ENCODE data around the gene BTG3. TPM values are rescaled to one million over a fixed set of nuclear protein-coding genes. Genes with fewer than 3 reads are reported as not detected.

Gene BTG3
- 58.2 and 58.9 TPM in 2 replicates for total RNA-seq (2014; rRNA removed; shearing (Covaris generic))

- DNase-seq: peak; percentile 74 to 84
- H3K4me3 ChIP-seq: peak within 1 kb of the TSS; percentile 83
- H3K27me3 ChIP-seq: no peaks in the 10 kb centered on the region
- H3K27ac ChIP-seq: peak within 1 kb of the TSS; percentile 75
- no peaks in the 10 kb centered on the region for H3K4me1 ChIP-seq
- peaks cover 18% of the 10 kb centered on the region for H3K36me3 ChIP-seq
- no peaks in the 10 kb centered on the region for H3K9me3 ChIP-seq (replicated peaks)
These were observed at the start of gene BTG3 for GRCh38 chr21:17612565-17613241. Gene BTG3, minus strand, starts transcription at chr21:17612901. Its CDS starts 3,757 bp downstream, at chr21:17609144.

GRCh38 chr21:17660862-17661261 is 48.2 kb upstream of the BTG3 start:
- H3K27ac ChIP-seq: no peak overlapping the region
- DNase-seq: no peak
- no peaks in the 10 kb centered on the region for H3K36me3 ChIP-seq
- H3K9me3 ChIP-seq (replicated peaks): no peaks in the 10 kb centered on the region
- H3K4me3 ChIP-seq: no peak overlapping the region
- no peaks in the 10 kb centered on the region for H3K4me1 ChIP-seq
- H3K27me3 ChIP-seq: no peaks in the 10 kb centered on the region

GRCh38 chr21:17660452-17660851 is 47.8 kb upstream of the BTG3 start:
- H3K27ac ChIP-seq: no peak overlapping the region
- H3K36me3 ChIP-seq: no peaks in the 10 kb centered on the region
- no peaks in the 10 kb centered on the region for H3K9me3 ChIP-seq (replicated peaks)
- DNase-seq: no peak
- no peaks in the 10 kb centered on the region for H3K4me1 ChIP-seq
- H3K27me3 ChIP-seq: no peaks in the 10 kb centered on the region
- H3K4me3 ChIP-seq: no peak overlapping the region

GRCh38 chr21:17658931-17659330 is 46.2 kb upstream of the BTG3 start:
- Histone ChIP-seq H3K4me1 (no peaks in the 10 kb centered on the region), H3K27me3 (no peaks in the 10 kb centered on the region), H3K9me3 (replicated peaks) (no peaks in the 10 kb centered on the region), H3K27ac (no peak overlapping the region), H3K36me3 (no peaks in the 10 kb centered on the region), H3K4me3 (no peak overlapping the region)
- no peak for DNase-seq

GRCh38 chr21:17651526-17651925 is 38.8 kb upstream of the BTG3 start:
- H3K27me3 ChIP-seq: no peaks in the 10 kb centered on the region
- H3K27ac ChIP-seq: no peak overlapping the region
- H3K4me1 ChIP-seq: no peaks in the 10 kb centered on the region
- DNase-seq: no peak
- no peaks in the 10 kb centered on the region for H3K36me3 ChIP-seq
- H3K4me3 ChIP-seq: no peak overlapping the region
- no peaks in the 10 kb centered on the region; the same call in 1 of the 2 replicates for H3K9me3 ChIP-seq (replicated peaks)

GRCh38 chr21:17650292-17650691 is 37.6 kb upstream of the BTG3 start:
- Histone ChIP-seq H3K27ac (no peak overlapping the region), H3K9me3 (replicated peaks) (no peaks in the 10 kb centered on the region; the same call in 1 of the 2 replicates), H3K27me3 (no peaks in the 10 kb centered on the region), H3K4me3 (no peak overlapping the region), H3K36me3 (no peaks in the 10 kb centered on the region), H3K4me1 (no peaks in the 10 kb centered on the region)
- DNase-seq: no peak

- no peaks in the 10 kb centered on the region for H3K9me3 ChIP-seq (replicated peaks)
- H3K4me1 ChIP-seq: no peaks in the 10 kb centered on the region
- peak in 1 of 2 experiments; percentile 6 for DNase-seq
These were observed 34.1 kb upstream of the BTG3 start for GRCh38 chr21:17646790-17647189.

GRCh38 chr21:17644186-17644585 is 31.5 kb upstream of the BTG3 start:
- DNase-seq: no peak
- no peaks in the 10 kb centered on the region for H3K9me3 ChIP-seq (replicated peaks)
- H3K27ac ChIP-seq: no peak overlapping the region
- no peaks in the 10 kb centered on the region for H3K36me3 ChIP-seq
- no peak overlapping the region for H3K4me3 ChIP-seq
- no peaks in the 10 kb centered on the region for H3K27me3 ChIP-seq
- no peaks in the 10 kb centered on the region for H3K4me1 ChIP-seq

More at GRCh38 chr21:17646790-17647189, 34.1 kb upstream of the BTG3 start:
- Histone ChIP-seq H3K4me3 (no peak overlapping the region), H3K27me3 (no peaks in the 10 kb centered on the region), H3K36me3 (no peaks in the 10 kb centered on the region), H3K27ac (no peak overlapping the region)

- H3K4me3 ChIP-seq: no peak overlapping the region
- no peak overlapping the region for H3K27ac ChIP-seq
- H3K9me3 ChIP-seq (replicated peaks): no peaks in the 10 kb centered on the region
- no peaks in the 10 kb centered on the region for H3K4me1 ChIP-seq
- no peaks in the 10 kb centered on the region for H3K27me3 ChIP-seq
- DNase-seq: no peak
- no peaks in the 10 kb centered on the region for H3K36me3 ChIP-seq
These were observed 28.1 kb upstream of the BTG3 start for GRCh38 chr21:17640821-17641220.

- Histone ChIP-seq H3K4me1 (no peaks in the 10 kb centered on the region), H3K4me3 (no peak overlapping the region), H3K36me3 (no peaks in the 10 kb centered on the region), H3K27ac (no peak overlapping the region), H3K27me3 (no peaks in the 10 kb centered on the region), H3K9me3 (replicated peaks) (no peaks in the 10 kb centered on the region)
- no peak for DNase-seq
These were observed 24.0 kb upstream of the BTG3 start for GRCh38 chr21:17636711-17637110.

- no peak overlapping the region for H3K4me3 ChIP-seq
- no peak for DNase-seq
- H3K27ac ChIP-seq: no peak overlapping the region
- no peaks in the 10 kb centered on the region for H3K4me1 ChIP-seq
- H3K27me3 ChIP-seq: no peaks in the 10 kb centered on the region
- no peaks in the 10 kb centered on the region for H3K36me3 ChIP-seq
- H3K9me3 ChIP-seq (replicated peaks): no peaks in the 10 kb centered on the region
These were observed 18.5 kb upstream of the BTG3 start for GRCh38 chr21:17631195-17631594.

- Histone ChIP-seq H3K9me3 (replicated peaks) (no peaks in the 10 kb centered on the region), H3K4me1 (no peaks in the 10 kb centered on the region), H3K27ac (no peak overlapping the region), H3K36me3 (no peaks in the 10 kb centered on the region), H3K4me3 (no peak overlapping the region), H3K27me3 (no peaks in the 10 kb centered on the region)
- no peak for DNase-seq
These were observed 9.3 kb upstream of the BTG3 start for GRCh38 chr21:17622018-17622417.

- Histone ChIP-seq H3K27me3 (no peaks in the 10 kb centered on the region), H3K36me3 (no peaks in the 10 kb centered on the region), H3K4me3 (no peak overlapping the region), H3K9me3 (replicated peaks) (no peaks in the 10 kb centered on the region), H3K4me1 (no peaks in the 10 kb centered on the region), H3K27ac (no peak overlapping the region)
- no peak for DNase-seq
These were observed 4.1 kb upstream of the BTG3 start for GRCh38 chr21:17616831-17617230.

- Histone ChIP-seq H3K36me3 (peaks cover 15% of the 10 kb centered on the region), H3K4me1 (no peaks in the 10 kb centered on the region), H3K27me3 (no peaks in the 10 kb centered on the region), H3K9me3 (replicated peaks) (no peaks in the 10 kb centered on the region), H3K4me3 (peak overlapping the region; percentile 83), H3K27ac (no peak overlapping the region)
- peak in 1 of 2 experiments; percentile 28 for DNase-seq
These were observed 558 bp upstream of the BTG3 start for GRCh38 chr21:17613242-17613676.

GRCh38 chr21:17612023-17612564 is 607 bp downstream of the BTG3 start:
- peak; percentile 29 to 46 for DNase-seq
- H3K27ac ChIP-seq: peak overlapping the region; percentile 75
- H3K36me3 ChIP-seq: peaks cover 24% of the 10 kb centered on the region
- no peaks in the 10 kb centered on the region for H3K4me1 ChIP-seq
- no peaks in the 10 kb centered on the region for H3K9me3 ChIP-seq (replicated peaks)
- peak overlapping the region; percentile 83 for H3K4me3 ChIP-seq
- H3K27me3 ChIP-seq: no peaks in the 10 kb centered on the region

Data from SJCRH30 (cell line).